ENCODE results near the gene GOLGA6L1. TPM values are rescaled to one million over a fixed set of nuclear protein-coding genes. Genes with fewer than 3 reads are reported as not detected.
"Not testable (repeated sequence)": the region's sequence is repeated elsewhere in the genome, so short reads cannot be mapped to it uniquely, and the experiment has no call there.

Gene GOLGA6L1
- total RNA-seq, 4 donors from 2014 or later = not detected

GRCh38 chr15:23095796-23096195 is 40.8 kb downstream of the GOLGA6L1 start:
- Histone ChIP-seq H3K9me3 (no peaks in the 10 kb centered on the region), H3K4me1 (no peaks in the 10 kb centered on the region), H3K27ac (no peak overlapping the region), H3K27me3 (no peaks in the 10 kb centered on the region), H3K36me3 (no peaks in the 10 kb centered on the region), H3K4me3 (no peak overlapping the region)
- TF ChIP-seq POLR2A (IDR thresholded peaks at IDR 0.05) (no peak), EP300 (IDR thresholded peaks at IDR 0.05) (no peak), CTCF (IDR thresholded peaks at IDR 0.05) (no peak), POLR2AphosphoS5 (IDR thresholded peaks at IDR 0.05) (no peak)
- WGBS, 2 donors (ENCODE audit: low coverage in 1 of 2) = 77 to 78% methylated on average over 1 of the region's 1 CpG
- ATAC-seq = no peak

- no peak for ATAC-seq
- no peak for TF ChIP-seq POLR2A (IDR thresholded peaks at IDR 0.05)
- TF ChIP-seq EP300 (IDR thresholded peaks at IDR 0.05) = no peak
- no peak for TF ChIP-seq POLR2AphosphoS5 (IDR thresholded peaks at IDR 0.05)
- TF ChIP-seq CTCF (IDR thresholded peaks at IDR 0.05) = no peak
- WGBS, 2 donors (ENCODE audit: low coverage in 1 of 2) = 78% methylated on average over 1 of the region's 1 CpG; no CpG with 5 or more reads in 1 of the 2 donors
Observed at GRCh38 chr15:23083115-23083514, 53.5 kb downstream of the GOLGA6L1 start.

GRCh38 chr15:23081996-23082737 is 54.5 kb downstream of the GOLGA6L1 start:
- H3K36me3 ChIP-seq, H3K4me1 ChIP-seq, H3K9me3 ChIP-seq, H3K27ac ChIP-seq, H3K4me3 ChIP-seq, ATAC-seq, H3K27me3 ChIP-seq: not testable (repeated sequence)
- 76 to 88% methylated on average over 7 of the region's 8 CpGs for WGBS, 2 donors (ENCODE audit: low coverage in 1 of 2)

More at GRCh38 chr15:23083115-23083514, 53.5 kb downstream of the GOLGA6L1 start:
- Histone ChIP-seq H3K9me3 (no peaks in the 10 kb centered on the region), H3K27ac (no peak overlapping the region), H3K36me3 (no peaks in the 10 kb centered on the region), H3K27me3 (no peaks in the 10 kb centered on the region), H3K4me1 (no peaks in the 10 kb centered on the region), H3K4me3 (no peak overlapping the region)

GRCh38 chr15:23081271-23081670 is 55.4 kb downstream of the GOLGA6L1 start:
- H3K9me3 ChIP-seq = no peaks in the 10 kb centered on the region
- no peak overlapping the region for H3K27ac ChIP-seq
- 56 to 86% methylated on average over 1 of the region's 3 CpGs for WGBS, 2 donors (ENCODE audit: low coverage in 1 of 2)
- H3K4me3 ChIP-seq = no peak overlapping the region
- no peaks in the 10 kb centered on the region for H3K4me1 ChIP-seq
- no peak for TF ChIP-seq EP300 (IDR thresholded peaks at IDR 0.05)
- no peak for TF ChIP-seq CTCF (IDR thresholded peaks at IDR 0.05)
- no peak for TF ChIP-seq POLR2AphosphoS5 (IDR thresholded peaks at IDR 0.05)
- no peak for TF ChIP-seq POLR2A (IDR thresholded peaks at IDR 0.05)
- no peaks in the 10 kb centered on the region for H3K36me3 ChIP-seq
- ATAC-seq = no peak
- no peaks in the 10 kb centered on the region for H3K27me3 ChIP-seq

- Histone ChIP-seq H3K27ac (no peak overlapping the region), H3K27me3 (peaks cover 6% of the 10 kb centered on the region), H3K36me3 (no peaks in the 10 kb centered on the region), H3K9me3 (no peaks in the 10 kb centered on the region), H3K4me1 (no peaks in the 10 kb centered on the region), H3K4me3 (no peak overlapping the region)
- ATAC-seq = no peak
- no peak for TF ChIP-seq CTCF (IDR thresholded peaks at IDR 0.05)
- no peak for TF ChIP-seq EP300 (IDR thresholded peaks at IDR 0.05)
- TF ChIP-seq POLR2A (IDR thresholded peaks at IDR 0.05) = no peak
- TF ChIP-seq POLR2AphosphoS5 (IDR thresholded peaks at IDR 0.05) = no peak
- WGBS, 2 donors (ENCODE audit: low coverage in 1 of 2) = 82 to 84% methylated on average over 6 of the region's 7 CpGs
Observed at GRCh38 chr15:23079766-23080165, 56.9 kb downstream of the GOLGA6L1 start.

Small RNAs within 50 kb of the gene (small RNA-seq; reads per million reads assigned to genes)
- 0 reads per million in 4 donors for gene RN7SL106P

Other genes starting within 250 kb of the GOLGA6L1 start
- gene CYFIP1, start 156.5 kb downstream of the GOLGA6L1 start, total RNA-seq = 100 to 1,000 TPM in 2 of 4 donors, 10 to 100 TPM in 2; 82.3 to 116 (median 101) TPM
- gene TUBGCP5, start 97.3 kb downstream of the GOLGA6L1 start, total RNA-seq = 10 to 100 TPM; 12.7 to 25.3 (median 21.7) TPM
- under 1 TPM in 1 of 4 donors, not detected in 3; 0.27 TPM for gene GOLGA6L26, start 197.4 kb upstream of the GOLGA6L1 start, total RNA-seq
- gene GOLGA8S, start 217.9 kb upstream of the GOLGA6L1 start, total RNA-seq = under 1 TPM in 3 of 4 donors, not detected in 1; 0.15 to 0.40 (median 0.16) TPM